ENCODE measurements around the gene MME. TPM values are rescaled to one million over a fixed set of nuclear protein-coding genes. Genes with fewer than 3 reads are reported as not detected.

The MME gene
- total and polyA plus RNA-seq, 2 of the 8 experiments (the other 6 are each of a cell fraction or from before 2014, with no cell fraction given) = 5.0 to 39.6 TPM

DNA sequence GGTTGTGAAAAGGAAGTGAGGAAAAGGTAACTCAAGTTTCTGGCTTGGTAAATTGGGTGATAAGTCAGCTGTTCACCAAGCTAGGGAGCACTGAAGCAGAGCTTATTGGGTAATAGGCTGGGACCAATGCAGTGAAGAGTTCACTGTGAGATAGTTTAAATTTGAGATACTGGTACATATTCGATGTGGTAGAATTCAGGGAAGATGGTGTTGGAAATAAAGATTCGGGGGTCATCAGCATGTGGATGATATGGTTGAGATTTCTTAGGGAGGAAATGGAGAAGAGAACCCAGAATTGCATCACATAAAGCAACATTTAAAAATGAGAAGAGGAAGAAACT is 16.9 kb downstream of the MME start (continued):
- TF ChIP-seq SRF (IDR thresholded peaks at IDR 0.05; ENCODE audit: low read depth, low read length) = no peak

DNA sequence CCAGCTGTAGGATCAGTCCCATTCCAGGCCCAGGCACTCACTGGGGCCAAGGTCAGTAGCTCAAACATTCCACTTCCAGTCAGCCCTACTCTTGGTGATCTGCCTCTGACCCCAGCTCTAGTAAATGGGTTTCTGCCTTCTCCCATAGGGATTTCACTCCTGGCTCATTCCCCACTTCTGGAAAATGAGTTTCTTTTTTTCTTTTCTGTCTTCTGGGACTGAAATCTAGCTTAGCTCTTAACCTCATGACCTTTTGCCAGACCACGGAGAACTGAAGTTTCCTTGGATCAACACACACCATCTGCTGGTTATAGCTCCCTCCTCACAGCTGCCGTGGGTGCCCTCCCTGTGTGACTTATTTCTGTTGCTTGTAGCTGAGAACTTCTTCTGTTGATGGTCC is 21.3 kb downstream of the MME start:
- Histone ChIP-seq H3K4me1 (replicated peaks in 1 of 4; ENCODE audit: control insufficient read depth in 3 of 4, insufficient read depth in 4 of 4, low read length in 3 of 4) (no peaks in the 10 kb centered on the region), H3K56ac (replicated peaks; ENCODE audit: insufficient read length, low read depth, low read length) (no peak overlapping the region), H3K4ac (replicated peaks; ENCODE audit: insufficient read length, low read depth, low read length) (no peak overlapping the region), H3K23ac (ENCODE audit: insufficient read length) (no peak overlapping the region), H3K9me3 (ENCODE audit: insufficient read depth in 2 of 2, low read depth in 1 of 2, low read length in 1 of 2) (no peaks in the 10 kb centered on the region), H4K5ac (ENCODE audit: insufficient read length, low read depth, low read length) (no peak overlapping the region), H3K27me3 (replicated peaks in 1 of 4; ENCODE audit: control insufficient read depth in 3 of 4, extremely low read depth in 1 of 4, insufficient read depth in 3 of 4, low read length in 3 of 4) (no peaks in the 10 kb centered on the region), H3K79me1 (ENCODE audit: low read depth, low read length) (no peaks in the 10 kb centered on the region), H2BK120ac (replicated peaks; ENCODE audit: low read depth, low read length) (no peak overlapping the region), H3K14ac (ENCODE audit: insufficient read length) (no peak overlapping the region), H3K36me3 (ENCODE audit: control insufficient read depth in 2 of 4, insufficient read depth in 4 of 4, low read length in 3 of 4) (no peaks in the 10 kb centered on the region), H4K8ac (ENCODE audit: extremely low read depth, insufficient read depth, low read length) (no peak overlapping the region), H2BK12ac (ENCODE audit: low read depth, low read length) (no peak overlapping the region), H3K9ac (replicated peaks in 1 of 4; ENCODE audit: extremely low read depth in 1 of 4, low read depth in 3 of 4, low read length in 3 of 4) (no peak overlapping the region), H2AFZ (ENCODE audit: low read length) (no peak overlapping the region), H3K18ac (ENCODE audit: extremely low read depth, low read length) (no peak overlapping the region), H3K4me3 (ENCODE audit: extremely low read depth in 1 of 4, insufficient read depth in 2 of 4, low read depth in 3 of 4, low read length in 4 of 4) (no peak overlapping the region), H3K23me2 (ENCODE audit: low read depth, low read length) (no peaks in the 10 kb centered on the region), H2BK20ac (ENCODE audit: low read length) (no peak overlapping the region), H3K79me2 (ENCODE audit: control insufficient read depth in 1 of 2, insufficient read depth in 2 of 2, low read length in 2 of 2) (no peaks in the 10 kb centered on the region), H4K20me1 (replicated peaks in 1 of 2; ENCODE audit: control insufficient read depth in 1 of 2, insufficient read depth in 2 of 2, low read length in 2 of 2) (no peaks in the 10 kb centered on the region), H4K91ac (replicated peaks; ENCODE audit: insufficient read length, low read length) (no peak overlapping the region), H3K27ac (ENCODE audit: low read depth, low read length) (no peak overlapping the region), H2BK15ac (ENCODE audit: low read length) (no peak overlapping the region), H2AK5ac (ENCODE audit: low read depth, low read length) (no peak overlapping the region), H2BK5ac (ENCODE audit: low read depth, low read length) (no peak overlapping the region), H3K4me2 (ENCODE audit: insufficient read depth in 1 of 2, low read depth in 2 of 2, low read length in 2 of 2) (no peak overlapping the region)
- ChIA-PET POLR2A (ENCODE audit: partially characterized antibody) (no interaction called here), CTCF (ENCODE audit: partially characterized antibody) (interaction anchor here (0.5 to 0.8 kb wide), 4 partner anchors 52 to 200 kb away, joined by 3 to 4 read pairs (median 3); no protein-coding TSS in a partner anchor)
- 92% methylated on average over 2 of the region's 2 CpGs; no CpG with 5 or more reads in 1 of the 2 experiments for WGBS, 2 experiments (ENCODE audit: extremely low coverage in 1 of 2, insufficient coverage in 1 of 2, insufficient read length in 1 of 2, insufficient replicate concordance in 2 of 2, low coverage in 1 of 2, low lambda C conversion rate in 2 of 2, missing lambda C conversion rate in 1 of 2)
- FAIRE-seq = no peak
- TF ChIP-seq CBX5 (IDR thresholded peaks at IDR 0.05; ENCODE audit: low read depth, low read length) (no peak), HDAC6 (IDR thresholded peaks at IDR 0.05; ENCODE audit: low read depth, low read length) (no peak), POLR2AphosphoS5 (IDR thresholded peaks at IDR 0.05; ENCODE audit: low read depth, low read length) (no peak), POU5F1 (IDR thresholded peaks at IDR 0.05; ENCODE audit: low read depth, low read length) (no peak), BCL11A (IDR thresholded peaks at IDR 0.05; ENCODE audit: low read depth in 2 of 2, low read length in 2 of 2) (no peak), JUN (IDR thresholded peaks at IDR 0.05; ENCODE audit: low read depth, low read length) (no peak), ZNF274 (IDR thresholded peaks at IDR 0.05; ENCODE audit: borderline replicate concordance, extremely low read depth, low read length) (no peak), CBX8 (IDR thresholded peaks at IDR 0.05; ENCODE audit: borderline replicate concordance, low read depth, low read length) (no peak)
- DNase-seq (ENCODE audit: low read depth in 1 of 2, low spot score in 2 of 2) = no peak

Data from H1 (cell line).